Memory B cell (primary cell): Measurements from ENCODE around the gene ZNF32.
A peak's percentile ranks its signal among the peaks of the same experiment; 100 is the strongest.
"Not testable (repeated sequence)": the region's sequence is repeated elsewhere in the genome, so short reads cannot be mapped to it uniquely, and the experiment has no call there.

Source experiments
- ATAC-seq: fragments of 150-1000 bp; cut with Tn5 transposase; 2 replicates; pipeline ENCODE4 v1.10.0; 2021; ENCODE audit warnings: low read depth, mild to moderate bottlenecking, moderate library complexity
- DNase-seq, 2 donors: peaks; one replicate each; pipeline ENCODE4 v3.0.0; 2022; ENCODE audit warnings: low spot score in 2 of 2
- H3K27ac Mint-ChIP-seq: one replicate; pipeline ENCODE4 v1.8.0; 2022; ENCODE audit warnings: mild to moderate bottlenecking, moderate library complexity, mixed read lengths
- H3K27me3 Mint-ChIP-seq: one replicate; pipeline ENCODE4 v1.8.0; 2022; ENCODE audit warnings: mixed read lengths
- H3K36me3 Mint-ChIP-seq: one replicate; pipeline ENCODE4 v1.8.0; 2022; ENCODE audit warnings: mild to moderate bottlenecking, mixed read lengths
- H3K4me1 Mint-ChIP-seq: one replicate; pipeline ENCODE4 v1.8.0; 2022; ENCODE audit warnings: mixed read lengths
- H3K4me3 Mint-ChIP-seq: one replicate; pipeline ENCODE4 v1.8.0; 2022; ENCODE audit warnings: mild to moderate bottlenecking, moderate library complexity, mixed read lengths
- H3K9me3 Mint-ChIP-seq: one replicate; pipeline ENCODE4 v1.8.0; 2022; ENCODE audit warnings: mixed read lengths

The ZNF32 gene

GRCh38 chr10:43635816-43636215, 12.9 kb downstream of the ZNF32 start:
- H3K4me1 Mint-ChIP-seq, H3K27ac Mint-ChIP-seq, DNase-seq, H3K4me3 Mint-ChIP-seq, H3K27me3 Mint-ChIP-seq, H3K36me3 Mint-ChIP-seq, ATAC-seq: not testable (repeated sequence)
- peaks cover 11% of the 10 kb centered on the region for H3K9me3 Mint-ChIP-seq

GRCh38 chr10:43628956-43629355, 19.7 kb downstream of the ZNF32 start:
- no peaks in the 10 kb centered on the region for H3K27me3 Mint-ChIP-seq
- DNase-seq = no peak
- ATAC-seq = no peak
- no peak overlapping the region for H3K4me3 Mint-ChIP-seq
- no peaks in the 10 kb centered on the region for H3K36me3 Mint-ChIP-seq
- peaks cover 5% of the 10 kb centered on the region for H3K9me3 Mint-ChIP-seq
- no peaks in the 10 kb centered on the region for H3K4me1 Mint-ChIP-seq
- H3K27ac Mint-ChIP-seq = no peak overlapping the region

- Mint-ChIP-seq H3K9me3 (peaks cover 7% of the 10 kb centered on the region), H3K27ac (no peak overlapping the region), H3K4me1 (peaks cover 5% of the 10 kb centered on the region), H3K4me3 (no peak overlapping the region), H3K36me3 (no peaks in the 10 kb centered on the region), H3K27me3 (no peaks in the 10 kb centered on the region)
- no peak for ATAC-seq
- no peak for DNase-seq
These were observed 20.7 kb downstream of the ZNF32 start for GRCh38 chr10:43627942-43628341.

- no peak for ATAC-seq
- no peaks in the 10 kb centered on the region for H3K27me3 Mint-ChIP-seq
- H3K9me3 Mint-ChIP-seq = peaks cover 6% of the 10 kb centered on the region
- H3K4me1 Mint-ChIP-seq = peaks cover 5% of the 10 kb centered on the region
- no peak overlapping the region for H3K4me3 Mint-ChIP-seq
- H3K36me3 Mint-ChIP-seq = no peaks in the 10 kb centered on the region
- DNase-seq = no peak
- no peak overlapping the region for H3K27ac Mint-ChIP-seq
These were observed 25.3 kb downstream of the ZNF32 start for GRCh38 chr10:43623351-43623750.

GRCh38 chr10:43622038-43622437, 26.6 kb downstream of the ZNF32 start:
- no peak overlapping the region for H3K4me3 Mint-ChIP-seq
- no peak overlapping the region for H3K27ac Mint-ChIP-seq
- H3K36me3 Mint-ChIP-seq = peaks cover under 1% of the 10 kb centered on the region
- peaks cover 8% of the 10 kb centered on the region for H3K9me3 Mint-ChIP-seq
- H3K27me3 Mint-ChIP-seq = no peaks in the 10 kb centered on the region
- no peak for DNase-seq
- no peak for ATAC-seq
- peaks cover 5% of the 10 kb centered on the region for H3K4me1 Mint-ChIP-seq

GRCh38 chr10:43619368-43619767, 29.3 kb downstream of the ZNF32 start:
- DNase-seq (no peak), ATAC-seq (no peak)
- peaks cover 5% of the 10 kb centered on the region for H3K4me1 Mint-ChIP-seq
- no peaks in the 10 kb centered on the region for H3K27me3 Mint-ChIP-seq
- H3K4me3 Mint-ChIP-seq = no peak overlapping the region
- H3K36me3 Mint-ChIP-seq = peaks cover 26% of the 10 kb centered on the region
- peaks cover 22% of the 10 kb centered on the region for H3K9me3 Mint-ChIP-seq
- no peak overlapping the region for H3K27ac Mint-ChIP-seq

GRCh38 chr10:43616697-43617370, 31.8 kb downstream of the ZNF32 start:
- H3K4me3 Mint-ChIP-seq = no peak overlapping the region
- H3K36me3 Mint-ChIP-seq = peaks cover 47% of the 10 kb centered on the region
- peaks cover 21% of the 10 kb centered on the region for H3K9me3 Mint-ChIP-seq
- ATAC-seq (no peak), DNase-seq (no peak)
- no peak overlapping the region for H3K27ac Mint-ChIP-seq
- no peaks in the 10 kb centered on the region for H3K4me1 Mint-ChIP-seq
- no peaks in the 10 kb centered on the region for H3K27me3 Mint-ChIP-seq

GRCh38 chr10:43610636-43611035, 38.0 kb downstream of the ZNF32 start:
- Mint-ChIP-seq H3K9me3 (peaks cover 6% of the 10 kb centered on the region), H3K36me3 (peaks cover 59% of the 10 kb centered on the region), H3K4me1 (peaks cover 11% of the 10 kb centered on the region), H3K4me3 (no peak overlapping the region), H3K27me3 (no peaks in the 10 kb centered on the region), H3K27ac (no peak overlapping the region)
- DNase-seq (no peak), ATAC-seq (no peak)

- Mint-ChIP-seq H3K9me3 (peaks cover 2% of the 10 kb centered on the region), H3K27me3 (peaks cover under 1% of the 10 kb centered on the region), H3K36me3 (peaks cover 30% of the 10 kb centered on the region), H3K4me3 (peak overlapping the region; percentile 83), H3K4me1 (peaks cover 11% of the 10 kb centered on the region), H3K27ac (peak overlapping the region; percentile 49)
- no peak for ATAC-seq
- DNase-seq = no peak
These were observed 41.5 kb downstream of the ZNF32 start for GRCh38 chr10:43607199-43607573.

GRCh38 chr10:43606323-43607198, 42.1 kb downstream of the ZNF32 start, which contains the start of gene ZNF485:
ZNF485 (plus strand) TSS chr10:43606438; CDS start chr10:43607051, 613 bp downstream.
- H3K27me3 Mint-ChIP-seq = peaks cover 3% of the 10 kb centered on the region
- H3K9me3 Mint-ChIP-seq = peaks cover 2% of the 10 kb centered on the region
- H3K27ac Mint-ChIP-seq = peak within 1 kb of the TSS; percentile 49
- DNase-seq = peak; percentile 25 to 59
- H3K36me3 Mint-ChIP-seq = peaks cover 24% of the 10 kb centered on the region
- H3K4me3 Mint-ChIP-seq = peak within 1 kb of the TSS; percentile 83
- ATAC-seq = peak; percentile 92
- peaks cover 11% of the 10 kb centered on the region for H3K4me1 Mint-ChIP-seq

GRCh38 chr10:43605850-43606322, 42.8 kb downstream of the ZNF32 start:
- Mint-ChIP-seq H3K27ac (no peak overlapping the region), H3K4me1 (peaks cover 11% of the 10 kb centered on the region), H3K36me3 (peaks cover 20% of the 10 kb centered on the region), H3K27me3 (peaks cover 3% of the 10 kb centered on the region), H3K4me3 (peak overlapping the region; percentile 83), H3K9me3 (peaks cover under 1% of the 10 kb centered on the region)
- DNase-seq (no peak), ATAC-seq (peak; percentile 16)

GRCh38 chr10:43601576-43601975, 47.1 kb downstream of the ZNF32 start:
- not testable (repeated sequence) for H3K4me1 Mint-ChIP-seq, H3K27me3 Mint-ChIP-seq, H3K9me3 Mint-ChIP-seq, DNase-seq, H3K36me3 Mint-ChIP-seq, ATAC-seq, H3K27ac Mint-ChIP-seq, H3K4me3 Mint-ChIP-seq

- no peaks in the 10 kb centered on the region for H3K9me3 Mint-ChIP-seq
- peaks cover 3% of the 10 kb centered on the region for H3K27me3 Mint-ChIP-seq
- H3K4me3 Mint-ChIP-seq = no peak overlapping the region
- no peak overlapping the region for H3K27ac Mint-ChIP-seq
- DNase-seq (no peak), ATAC-seq (no peak)
- no peaks in the 10 kb centered on the region for H3K36me3 Mint-ChIP-seq
- H3K4me1 Mint-ChIP-seq = peaks cover 17% of the 10 kb centered on the region
These were observed 49.3 kb downstream of the ZNF32 start for GRCh38 chr10:43599333-43599732.

- peaks cover 3% of the 10 kb centered on the region for H3K36me3 Mint-ChIP-seq
- H3K27ac Mint-ChIP-seq = no peak overlapping the region
- H3K27me3 Mint-ChIP-seq = peaks cover 3% of the 10 kb centered on the region
- H3K4me3 Mint-ChIP-seq = no peak overlapping the region
- DNase-seq = no peak
- no peak for ATAC-seq
- peaks cover 2% of the 10 kb centered on the region for H3K9me3 Mint-ChIP-seq
- peaks cover 20% of the 10 kb centered on the region for H3K4me1 Mint-ChIP-seq
These were observed 50.2 kb downstream of the ZNF32 start for GRCh38 chr10:43598446-43598845.
